ENCODE results near the gene RAB22A.

RAB22A gene

DNA sequence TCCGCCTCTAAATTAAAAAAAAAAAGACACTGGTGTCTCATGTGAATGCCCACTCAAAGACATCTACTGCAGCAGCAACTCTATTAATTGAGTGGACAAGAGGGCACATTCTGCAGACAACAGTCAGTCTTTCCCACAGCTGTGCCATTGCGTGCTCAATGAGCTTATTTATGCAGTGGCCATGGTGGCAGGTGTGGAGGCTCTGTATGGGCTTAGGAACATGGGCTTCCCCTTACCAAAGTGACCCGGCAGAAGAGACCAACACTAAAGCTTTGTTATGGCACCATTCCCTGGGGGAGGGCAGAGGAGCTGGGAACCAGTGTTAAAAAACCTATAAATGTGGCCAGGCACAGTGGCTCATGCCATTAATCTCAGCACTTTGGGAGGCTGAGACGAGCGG is 75.3 kb downstream of the RAB22A start:
- DNase-seq (ENCODE audit: low read depth in 1 of 2, low spot score in 1 of 2) = no peak

DNA sequence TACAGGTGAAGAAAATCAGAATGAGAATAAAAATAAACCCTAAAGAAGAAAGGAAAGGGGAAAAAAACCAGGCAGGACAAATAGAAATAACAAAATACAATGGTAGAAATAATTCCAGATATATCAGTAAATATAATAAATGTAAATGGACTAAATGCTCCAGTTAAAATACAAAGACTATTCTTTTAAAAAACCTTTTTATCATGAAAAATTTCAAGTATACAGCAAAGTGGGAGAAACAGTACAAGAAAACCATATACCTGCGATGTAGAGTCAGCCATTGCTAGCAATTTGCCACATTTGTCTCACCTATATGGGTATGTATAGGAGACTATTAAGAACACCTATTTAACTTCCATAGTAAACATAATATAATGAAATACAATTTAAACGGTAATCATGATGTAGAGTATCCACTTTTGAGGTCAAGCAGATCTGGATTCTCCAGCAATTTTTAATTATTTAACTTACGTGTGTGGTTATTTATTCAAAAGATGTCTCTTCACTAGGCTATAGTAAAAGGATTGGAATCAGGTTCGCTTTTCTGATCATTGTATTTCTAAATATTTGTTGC is 78.6 kb downstream of the RAB22A start:
- DNase-seq (ENCODE audit: low read depth in 1 of 2, low spot score in 1 of 2) = no peak

DNA sequence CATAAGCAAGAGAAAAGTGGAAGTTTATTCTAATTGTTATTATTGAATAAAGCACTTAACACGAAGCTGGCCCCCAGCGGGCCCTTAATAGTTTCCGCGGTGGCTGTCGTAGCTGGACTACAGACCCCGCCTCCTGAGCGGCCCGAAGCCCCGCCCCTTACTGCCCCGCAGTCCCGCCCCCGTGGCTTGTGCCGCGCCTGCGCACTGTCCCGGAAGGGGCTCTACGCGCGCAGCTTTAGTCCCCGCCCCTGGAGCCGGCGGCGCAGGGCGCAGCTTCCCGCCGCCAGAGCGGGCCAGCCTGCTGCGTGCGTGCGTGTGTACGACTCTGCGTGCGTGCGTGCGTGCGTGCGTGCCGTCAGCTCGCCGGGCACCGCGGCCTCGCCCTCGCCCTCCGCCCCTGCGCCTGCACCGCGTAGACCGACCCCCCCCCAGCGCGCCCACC is 79.4 kb downstream of the RAB22A start, which contains the start of gene VAPB:
VAPB (plus strand) TSS at position 348 of the 442 bp plus-strand sequence. CDS start 231 bp downstream, outside the sequence.
- DNase-seq (ENCODE audit: low read depth in 1 of 2, low spot score in 1 of 2) = peak; percentile 95 to 97

DNA sequence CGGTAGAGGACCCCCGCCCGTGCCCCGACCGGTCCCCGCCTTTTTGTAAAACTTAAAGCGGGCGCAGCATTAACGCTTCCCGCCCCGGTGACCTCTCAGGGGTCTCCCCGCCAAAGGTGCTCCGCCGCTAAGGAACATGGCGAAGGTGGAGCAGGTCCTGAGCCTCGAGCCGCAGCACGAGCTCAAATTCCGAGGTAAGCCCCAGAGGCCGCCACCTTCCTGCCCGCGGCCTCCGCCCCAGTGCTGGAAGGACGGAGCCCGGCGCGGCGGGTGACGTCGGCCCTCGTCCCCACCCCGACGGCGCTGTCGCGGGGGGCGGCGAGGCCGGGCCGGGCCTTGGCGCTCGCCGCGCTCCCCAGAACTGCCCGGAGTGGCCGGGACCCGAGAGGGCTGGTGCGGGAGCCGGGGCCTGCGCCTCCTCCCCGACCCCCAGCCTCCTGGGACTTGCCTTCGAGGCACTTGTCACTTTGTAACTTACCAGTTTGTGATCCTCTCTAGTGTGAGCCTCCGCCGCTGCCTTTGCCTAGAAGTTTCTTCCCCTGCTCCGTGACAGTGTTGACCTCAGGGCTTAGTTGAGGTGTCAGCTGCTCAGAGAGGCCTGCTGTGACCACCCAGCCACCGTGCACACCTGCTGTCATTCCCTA is 79.9 kb downstream of the RAB22A start:
- no peak for DNase-seq (ENCODE audit: low read depth in 1 of 2, low spot score in 1 of 2)

DNA sequence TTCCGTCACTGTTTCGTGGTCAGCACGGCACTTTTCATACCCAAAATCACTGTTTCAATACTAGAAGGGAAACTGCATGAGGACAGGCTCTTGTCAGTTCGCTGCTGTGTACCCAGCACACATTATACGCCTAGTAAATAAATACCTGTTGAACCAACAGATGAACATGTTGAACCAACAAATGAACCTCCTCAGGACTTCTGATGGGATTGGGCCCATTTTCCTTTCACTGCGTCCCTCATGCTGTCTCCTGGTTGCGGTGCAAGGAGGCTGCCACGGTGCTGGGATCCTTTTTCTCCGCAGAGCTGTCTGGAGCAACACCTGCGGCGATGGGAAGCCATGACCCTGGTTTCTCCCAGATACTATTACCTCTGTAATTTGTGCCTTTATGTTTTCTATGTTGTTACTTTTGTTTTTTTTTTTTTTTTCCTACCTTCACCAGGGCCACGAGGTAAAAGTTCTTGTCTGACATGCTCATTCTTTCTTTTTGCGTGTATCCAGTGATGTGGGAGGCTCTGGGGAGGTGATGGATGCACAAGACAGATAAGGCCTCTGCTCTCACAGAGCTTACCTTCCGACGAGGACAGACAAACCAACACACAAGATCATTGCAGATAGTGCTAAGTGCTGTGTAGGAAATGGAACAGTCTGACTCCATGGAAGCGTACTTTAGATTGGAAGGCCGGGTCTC is 80.6 kb downstream of the RAB22A start:
- DNase-seq (ENCODE audit: low read depth in 1 of 2, low spot score in 1 of 2) = no peak

DNA sequence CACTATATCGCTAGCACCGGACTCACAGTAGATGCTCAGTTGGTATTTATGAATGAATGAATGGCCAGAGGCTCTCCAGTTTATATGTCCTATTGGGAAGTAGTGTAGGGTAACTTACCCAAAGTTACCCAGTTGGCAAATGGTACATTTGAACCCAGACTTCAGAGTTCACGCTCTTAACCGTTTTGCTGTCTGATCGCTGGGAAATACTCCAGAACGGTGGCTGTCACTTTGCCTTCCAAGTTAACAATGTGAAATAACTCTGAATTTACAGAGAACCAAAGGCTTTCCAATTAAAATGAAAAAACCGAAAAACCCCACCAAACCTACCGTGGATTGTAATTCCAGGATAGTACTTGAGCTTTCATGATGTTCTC is 81.1 kb downstream of the RAB22A start:
- no peak for DNase-seq (ENCODE audit: low read depth in 1 of 2, low spot score in 1 of 2)

DNA sequence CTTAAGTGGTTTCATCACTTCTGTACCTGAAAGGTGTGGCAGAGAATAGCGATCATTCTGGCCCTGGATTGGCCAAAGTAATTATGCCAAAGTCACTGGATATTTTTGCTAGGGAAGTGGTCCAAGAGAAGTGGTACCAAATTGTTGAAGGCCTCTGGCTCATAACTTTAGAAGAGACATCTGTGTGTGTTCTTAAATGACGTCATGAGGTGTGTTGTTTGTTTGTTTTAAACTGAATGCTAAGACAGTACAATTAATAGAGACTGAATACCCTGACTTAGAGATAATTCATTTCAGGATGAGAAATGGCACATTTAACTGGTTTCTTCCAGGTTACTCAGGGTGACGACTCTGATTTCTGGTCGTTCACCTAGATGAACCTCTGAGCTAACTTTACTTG is 82.8 kb downstream of the RAB22A start:
- DNase-seq (ENCODE audit: low read depth in 1 of 2, low spot score in 1 of 2) = no peak

DNA sequence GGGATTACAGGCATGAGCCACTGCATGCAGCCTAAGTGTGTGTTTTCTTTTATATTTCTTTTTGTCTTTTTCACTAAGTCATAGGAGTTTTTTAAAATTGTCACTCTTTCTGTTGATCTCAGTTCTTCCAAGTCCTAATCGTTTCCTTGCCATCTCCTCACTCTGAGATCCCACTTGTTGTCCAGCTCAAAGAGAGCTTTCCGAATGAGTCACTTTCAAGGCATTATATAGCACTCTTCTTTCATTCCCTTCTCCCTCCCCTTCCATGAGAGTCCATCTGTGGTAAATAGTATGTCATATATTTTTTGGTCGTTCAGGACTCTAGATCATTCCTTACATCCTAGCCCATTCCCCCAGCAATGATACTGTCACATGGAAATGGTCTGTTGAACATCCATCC is 83.8 kb downstream of the RAB22A start:
- no peak for DNase-seq (ENCODE audit: low read depth in 1 of 2, low spot score in 1 of 2)

DNA sequence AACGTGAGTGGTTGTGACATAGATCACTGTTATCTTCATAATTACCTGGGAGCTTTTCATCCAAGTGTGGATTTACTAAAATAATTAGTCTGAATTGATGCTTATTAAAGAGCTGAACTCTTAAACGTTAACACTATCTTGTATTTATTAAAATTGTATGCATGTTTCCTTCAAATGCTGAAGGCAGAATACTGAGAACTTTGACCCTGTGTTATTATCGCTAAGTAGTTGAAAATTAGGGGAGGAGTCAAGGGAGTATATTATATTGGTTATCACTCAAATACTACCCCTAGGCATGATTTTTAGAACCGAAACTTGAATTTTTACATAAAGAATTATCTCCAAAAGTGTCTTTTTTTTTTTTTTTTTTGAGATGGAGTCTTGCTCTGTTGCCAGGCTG is 85.3 kb downstream of the RAB22A start:
- DNase-seq (ENCODE audit: low read depth in 1 of 2, low spot score in 1 of 2) = no peak

DNA sequence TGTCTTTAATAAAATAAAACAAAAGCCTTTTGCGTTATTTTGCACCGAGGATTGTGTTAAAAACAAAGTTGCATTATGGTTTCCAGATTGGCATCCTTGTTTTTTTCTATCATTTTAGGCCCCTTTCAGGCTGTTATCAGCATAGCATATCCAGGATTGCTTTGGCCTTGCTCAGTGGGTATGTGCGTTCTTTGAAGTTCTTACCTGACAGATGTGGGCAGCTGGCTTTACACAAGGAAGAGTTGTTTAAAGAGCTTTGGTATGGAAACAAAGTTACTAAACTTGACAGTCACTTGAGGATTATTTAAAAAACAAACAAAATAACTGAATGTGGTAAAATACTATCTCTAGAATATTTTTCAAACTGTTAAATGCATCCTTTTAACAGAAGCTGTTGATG is 86.1 kb downstream of the RAB22A start:
- DNase-seq (ENCODE audit: low read depth in 1 of 2, low spot score in 1 of 2) = no peak

DNA sequence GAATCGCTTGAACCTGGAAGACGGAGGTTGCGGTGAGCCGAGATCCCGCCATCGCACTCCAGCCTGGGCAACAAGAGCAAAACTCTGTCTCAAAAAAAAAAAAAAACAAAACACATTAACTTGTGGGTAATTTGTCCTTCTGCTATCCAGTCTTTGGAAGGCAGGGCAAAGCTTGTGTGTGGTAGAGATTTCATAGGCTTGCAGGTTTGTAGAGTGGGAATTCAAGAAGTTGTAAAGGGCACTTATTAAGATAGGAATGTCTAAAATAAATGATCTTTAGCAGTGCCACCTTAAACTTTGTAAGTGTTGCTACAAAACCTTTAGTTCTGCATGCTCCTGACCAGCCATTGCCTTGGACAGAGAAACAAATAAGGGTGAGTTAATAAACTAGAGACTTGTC is 87.9 kb downstream of the RAB22A start:
- no peak for DNase-seq (ENCODE audit: low read depth in 1 of 2, low spot score in 1 of 2)

DNA sequence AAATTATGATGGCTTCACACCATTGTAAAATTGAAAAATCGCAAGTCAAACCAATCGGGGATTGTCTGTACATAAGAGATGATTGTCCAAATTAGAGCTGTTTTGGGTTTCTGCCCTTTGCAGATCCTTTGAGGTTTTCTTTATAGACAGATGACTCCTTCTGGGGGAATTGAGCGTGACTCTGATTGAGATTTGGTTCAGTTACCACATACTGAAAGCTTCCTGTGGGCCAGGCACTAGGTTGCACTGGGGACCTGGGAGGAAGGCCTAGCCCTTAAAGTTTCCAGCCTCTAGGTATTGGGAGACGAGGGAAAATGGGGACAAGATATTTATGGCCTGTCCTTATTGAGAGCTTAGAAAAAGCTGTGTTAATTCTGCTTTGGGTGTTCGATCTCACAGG is 88.7 kb downstream of the RAB22A start:
- no peak for DNase-seq (ENCODE audit: low read depth in 1 of 2, low spot score in 1 of 2)

DNA sequence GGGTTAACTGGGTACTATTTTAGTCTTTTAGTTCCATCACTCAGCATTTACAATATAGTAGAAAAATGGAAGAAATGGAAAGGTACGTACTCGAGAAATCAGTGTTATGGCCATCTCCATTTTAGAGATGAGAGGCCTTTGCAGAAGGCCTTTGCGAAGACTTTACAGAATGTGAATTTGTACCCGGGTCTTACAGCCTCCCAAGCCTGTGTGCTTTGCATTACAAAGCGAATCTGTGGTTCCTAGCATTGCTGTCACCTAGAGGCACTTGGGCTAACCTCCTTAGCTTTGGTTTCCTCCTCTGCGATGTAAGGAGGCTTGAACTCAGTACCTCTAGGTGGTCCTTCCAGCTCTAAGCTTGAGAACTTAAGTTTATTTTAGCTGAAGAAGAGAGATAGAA is 90.4 kb downstream of the RAB22A start:
- no peak for DNase-seq (ENCODE audit: low read depth in 1 of 2, low spot score in 1 of 2)

DNA sequence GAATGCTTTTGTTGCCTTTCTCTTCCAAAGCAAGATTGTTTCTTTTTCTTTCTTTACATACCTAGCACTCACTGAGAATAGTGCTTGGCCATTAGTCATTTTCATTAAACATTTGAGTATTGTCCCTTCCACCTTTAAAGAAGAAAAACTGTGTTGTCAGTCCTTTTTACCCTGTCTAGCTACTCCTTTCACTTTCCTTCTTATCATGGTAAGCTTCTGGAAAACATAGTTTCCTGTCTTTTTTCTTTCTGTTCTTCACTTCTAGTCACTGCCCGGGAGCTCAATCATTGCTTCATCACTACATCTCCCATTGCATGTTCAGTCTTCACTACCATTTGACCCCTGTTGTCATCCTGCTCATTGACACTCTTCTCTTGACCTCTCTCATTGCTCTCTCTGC is 91.6 kb downstream of the RAB22A start:
- no peak for DNase-seq (ENCODE audit: low read depth in 1 of 2, low spot score in 1 of 2)

DNA sequence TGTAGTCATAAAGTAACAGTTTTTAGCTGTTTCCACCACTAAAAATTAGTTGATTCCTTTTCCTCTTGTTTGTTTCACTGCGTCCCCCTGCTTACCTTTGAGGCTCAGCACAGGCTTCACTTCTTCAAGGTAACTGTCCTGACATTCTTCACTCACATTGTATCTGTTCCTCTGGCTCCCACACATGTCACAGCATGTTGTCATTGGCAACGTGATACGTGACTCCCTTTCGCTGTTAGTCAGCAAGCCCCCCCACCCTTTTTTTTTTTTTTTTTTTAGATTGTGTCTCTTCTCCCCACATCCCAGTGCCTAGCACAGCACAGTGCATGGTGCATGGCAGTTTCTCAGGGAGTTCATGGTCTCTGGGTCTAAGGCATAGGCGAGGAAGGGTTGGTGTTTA is 92.8 kb downstream of the RAB22A start:
- DNase-seq (ENCODE audit: low read depth in 1 of 2, low spot score in 1 of 2) = no peak

DNA sequence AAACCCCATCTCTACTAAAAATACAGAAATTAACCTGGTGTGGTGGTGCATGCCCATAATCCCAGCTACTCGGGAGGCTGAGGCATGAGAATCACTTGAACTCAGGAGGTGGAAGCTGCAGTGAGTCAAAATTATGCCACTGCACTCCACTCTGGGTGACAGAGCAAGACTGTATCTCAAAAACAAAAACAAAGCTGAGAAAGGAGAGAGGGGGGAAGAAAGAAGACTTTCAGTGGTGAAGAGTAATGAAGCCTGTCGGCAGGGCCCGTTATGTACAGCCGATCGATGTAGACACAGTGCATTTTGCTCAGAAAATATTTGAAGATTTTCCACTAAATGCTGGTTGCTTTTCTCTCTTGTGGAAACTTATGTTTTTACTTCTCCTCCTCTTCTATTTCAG is 93.3 kb downstream of the RAB22A start:
- no peak for DNase-seq (ENCODE audit: low read depth in 1 of 2, low spot score in 1 of 2)

DNA sequence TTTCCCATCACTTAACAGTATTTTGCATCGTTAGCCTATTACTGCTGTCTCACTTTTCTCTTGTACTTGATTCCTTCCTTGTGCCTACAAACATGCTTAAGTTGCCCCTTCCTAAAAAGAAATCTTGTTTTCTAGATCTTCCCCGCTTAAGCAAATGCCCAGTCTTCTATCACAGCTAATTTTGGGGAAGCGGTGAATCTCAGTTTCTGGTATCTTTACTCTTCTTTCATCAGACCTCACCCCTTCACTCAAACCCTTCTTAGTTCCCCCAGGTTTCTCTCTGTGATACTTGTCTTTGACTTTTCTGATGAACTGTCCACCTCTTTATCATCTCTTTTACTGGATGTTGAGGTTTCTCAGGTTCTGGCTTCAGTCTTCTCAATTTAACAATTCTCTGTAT is 93.8 kb downstream of the RAB22A start:
- DNase-seq (ENCODE audit: low read depth in 1 of 2, low spot score in 1 of 2) = no peak

DNA sequence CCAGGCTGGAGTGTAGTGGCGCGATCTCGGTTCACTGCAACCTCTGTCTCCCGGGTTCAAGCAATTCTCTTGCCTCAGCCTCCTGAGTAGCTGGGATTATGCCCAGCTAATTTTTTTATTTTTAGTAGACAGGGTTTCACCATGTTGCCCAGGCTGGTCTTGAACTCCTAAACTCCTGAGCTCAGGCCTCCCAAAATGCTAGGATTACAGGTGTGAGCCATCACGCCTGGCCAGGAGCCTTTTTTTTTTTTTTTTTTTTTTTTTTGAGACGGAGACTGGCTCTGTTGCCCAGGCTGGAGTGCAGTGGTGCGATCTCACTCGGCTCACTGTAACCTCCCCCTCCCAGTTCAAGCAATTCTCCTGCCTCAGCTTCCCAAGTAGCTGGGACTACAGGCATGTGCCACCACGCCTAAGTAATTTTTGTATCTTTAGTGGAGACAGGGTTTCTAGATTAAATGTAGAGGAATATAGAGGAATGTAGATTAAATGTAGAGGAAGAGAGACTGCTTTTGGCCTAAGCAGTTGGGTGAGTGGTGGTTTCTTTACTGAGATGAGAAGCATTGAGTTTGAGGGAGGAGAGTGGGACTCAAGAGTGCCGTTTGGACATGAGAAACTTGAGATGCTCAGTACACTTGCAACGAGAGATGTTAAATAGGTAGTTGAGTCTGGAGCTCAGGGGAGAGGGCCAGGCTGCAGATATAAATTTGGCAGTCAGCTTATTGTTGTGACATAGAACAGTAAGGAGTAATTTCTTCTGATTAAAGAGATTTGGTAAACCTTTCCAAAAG is 96.2 kb downstream of the RAB22A start:
- no peak for DNase-seq (ENCODE audit: low read depth in 1 of 2, low spot score in 1 of 2)

DNA sequence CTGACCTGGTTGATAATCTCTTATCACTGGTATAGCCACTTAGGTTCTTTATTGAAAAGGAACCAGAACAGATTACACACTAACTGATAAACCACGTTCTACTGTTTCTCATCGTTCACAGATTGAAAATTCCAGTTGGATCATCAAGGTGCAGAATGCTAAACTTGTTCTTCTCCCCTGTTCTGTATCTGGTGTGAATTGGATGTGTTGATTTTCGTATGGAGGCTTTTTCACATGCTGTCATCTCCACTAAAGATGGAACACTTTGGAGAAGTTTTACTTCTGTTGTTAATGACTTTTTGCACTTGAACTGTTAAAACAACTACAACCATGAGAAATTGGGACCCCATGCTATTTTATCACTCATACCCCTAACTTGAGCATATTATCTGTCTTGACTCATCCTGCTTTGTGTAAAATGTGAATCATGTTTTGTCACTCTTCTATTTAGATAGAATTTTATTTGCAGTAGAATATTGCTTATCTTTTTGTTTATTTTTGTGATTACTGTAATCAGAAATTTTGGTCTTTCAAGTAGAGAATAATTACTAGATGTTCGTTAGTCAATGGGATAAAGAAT is 97.0 kb downstream of the RAB22A start:
- no peak for DNase-seq (ENCODE audit: low read depth in 1 of 2, low spot score in 1 of 2)

DNA sequence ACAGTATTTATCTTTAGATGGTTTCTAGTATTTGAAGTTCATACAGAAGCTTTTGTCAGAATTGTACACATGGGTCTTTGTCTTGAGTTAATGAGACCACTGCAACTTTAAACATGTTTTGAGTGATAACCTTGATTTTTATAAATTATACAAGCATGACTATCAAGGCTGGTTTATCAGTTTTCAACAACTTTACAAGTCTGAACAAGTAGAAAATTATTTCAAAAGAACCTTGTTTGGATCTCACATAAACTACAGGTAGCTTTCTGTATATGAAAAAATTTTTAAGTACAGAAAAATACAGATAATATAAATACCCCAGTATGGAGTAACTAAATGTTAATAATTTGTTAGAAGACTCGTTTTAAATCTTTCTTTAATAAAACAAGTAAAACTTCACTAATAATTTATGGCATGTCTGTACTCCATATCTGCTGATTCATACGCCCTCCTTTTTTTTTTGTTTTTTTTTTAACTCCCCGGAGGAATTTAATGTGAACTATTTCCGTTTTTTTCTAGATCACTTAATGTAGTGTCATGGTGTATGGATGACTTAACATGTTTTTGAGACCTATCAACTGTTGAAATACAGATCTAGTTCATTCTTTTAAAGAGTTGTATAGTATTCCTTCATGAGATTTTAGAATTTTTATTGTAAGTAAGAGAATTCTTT is 97.8 kb downstream of the RAB22A start:
- no peak for DNase-seq (ENCODE audit: low read depth in 1 of 2, low spot score in 1 of 2)

DNA sequence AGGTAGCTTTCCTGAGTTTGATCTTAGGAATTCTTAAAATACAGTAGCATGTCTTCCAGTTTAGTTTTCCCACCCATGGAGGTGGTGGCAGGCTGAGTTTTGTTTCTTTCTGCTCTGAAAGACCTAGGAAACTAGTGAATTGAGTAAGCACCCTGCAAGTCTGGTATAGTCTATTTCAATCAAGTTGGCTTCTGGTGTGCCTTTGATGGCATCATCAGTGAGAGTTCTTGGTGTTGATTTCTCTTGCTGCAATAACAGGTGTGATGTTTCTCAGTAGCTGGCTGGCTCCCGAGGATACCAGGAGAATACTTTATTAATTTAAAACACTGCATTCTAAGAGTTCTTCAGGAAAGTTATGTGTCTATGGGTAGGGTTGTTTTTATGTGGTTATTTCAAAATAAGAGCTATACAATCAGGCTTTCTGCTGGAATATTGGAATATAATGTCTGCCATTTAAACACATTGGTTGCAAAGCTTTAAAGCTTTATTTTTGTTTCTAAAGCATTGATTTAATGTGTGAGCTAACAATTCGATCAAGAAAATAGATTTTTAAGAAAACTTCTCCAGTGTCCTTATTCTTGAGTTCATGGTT is 98.5 kb downstream of the RAB22A start:
- DNase-seq (ENCODE audit: low read depth in 1 of 2, low spot score in 1 of 2) = no peak
